Nasal cavity respiratory epithelium epithelial cell of viscerocranial mucosa (primary cell): ENCODE data around the gene AMIGO2. TPM values are rescaled to one million over a fixed set of nuclear protein-coding genes. Genes with fewer than 3 reads are reported as not detected.

Experiments used
- total RNA-seq: library from RNA; depleted of rRNA; stranded (reverse); fragments of >200 nt; gene quantifications from 2 replicates; pipeline ENCODE4 v1.2.3, GENCODE V29; 2014

The AMIGO2 gene
- total RNA-seq, result 31.8 and 95.7 TPM in 2 replicates

GRCh38 chr12:47079468-47079980, at the start of gene AMIGO2, which contains the start of gene PCED1B:
Gene AMIGO2 (minus strand): TSS chr12:47079959. CDS start chr12:47079002, 957 bp downstream.
Gene PCED1B (plus strand): TSS chr12:47079621. CDS start chr12:47235064, 155,443 bp downstream.

Other genes with a start within 250 kb of the AMIGO2 start
- gene PCED1B, start 338 bp downstream of the AMIGO2 start, total RNA-seq, result 1.7 and 2.6 TPM in 2 replicates